GM12878 (cell line): ENCODE results near the gene HSPB6. TPM values are rescaled to one million over a fixed set of nuclear protein-coding genes. Genes with fewer than 3 reads are reported as not detected.

ENCODE experiments used
- CBX5 ChIP-seq: sonication (generic); IDR thresholded peaks from 2 replicates; pipeline ENCODE4 v1.6.1; 2016; ENCODE audit warnings: low read depth, moderate library complexity, mild to moderate bottlenecking, inconsistent platforms
- CEBPZ ChIP-seq: fragments of 150-350 bp; IDR thresholded peaks from 2 replicates; pipeline ENCODE4 v1.6.1; 2016; ENCODE audit warnings: low read depth, low read length
- CHD2 ChIP-seq: IDR thresholded peaks from 2 replicates; pipeline ENCODE4 v1.6.1; 2011; ENCODE audit warnings: low read depth, low read length, improper control_type of control experiment, borderline replicate concordance
- EP300 ChIP-seq, 2 experiments: fragments of 150-350 bp in 1 of 2; IDR thresholded peaks; 2 replicates each; pipeline ENCODE4 v1.6.1; 2011 to 2012; ENCODE audit warnings: low read depth in 2 of 2, low read length in 2 of 2, borderline replicate concordance in 1 of 2, improper control_type of control experiment in 1 of 2, inconsistent platforms in 1 of 2; ENCODE audit not compliant: control insufficient read depth in 1 of 2
- HDAC6 ChIP-seq: fragments of 200-600 bp; sonication (generic); IDR thresholded peaks from one replicate; pipeline ENCODE4 v1.8.0; 2017; ENCODE audit warnings: antibody characterized with exemption; ENCODE audit not compliant: unreplicated experiment
- IRF5 ChIP-seq: fragments of 450-650 bp; IDR thresholded peaks from 2 replicates; pipeline ENCODE4 v1.6.1; 2017; ENCODE audit warnings: borderline replicate concordance
- JUND ChIP-seq: IDR thresholded peaks from 2 replicates; pipeline ENCODE4 v1.6.1; 2012; ENCODE audit warnings: low read depth, mild to moderate bottlenecking, low read length, improper control_type of control experiment, moderate library complexity
- MTA2 ChIP-seq: fragments of 450-650 bp; IDR thresholded peaks from 2 replicates; pipeline ENCODE4 v1.6.1; 2016; ENCODE audit warnings: low read depth, mild to moderate bottlenecking, moderate library complexity
- NFYA ChIP-seq: IDR thresholded peaks from 2 replicates; pipeline ENCODE4 v1.6.1; 2011; ENCODE audit warnings: low read depth, mild to moderate bottlenecking, low read length, improper control_type of control experiment, borderline replicate concordance
- PBX3 ChIP-seq: IDR thresholded peaks from 2 replicates; pipeline ENCODE4 v1.6.1; 2011; ENCODE audit warnings: mild to moderate bottlenecking, low read depth, low read length, moderate library complexity; ENCODE audit not compliant: insufficient replicate concordance
- POLR2AphosphoS5 ChIP-seq: IDR thresholded peaks from 2 replicates; pipeline ENCODE4 v1.6.1; 2011; ENCODE audit warnings: mild to moderate bottlenecking, low read length, inconsistent platforms
- SMAD5 ChIP-seq: IDR thresholded peaks from 2 replicates; pipeline ENCODE4 v1.6.1; 2016; ENCODE audit warnings: antibody characterized with exemption, low read depth
- TCF7 ChIP-seq: IDR thresholded peaks from 2 replicates; pipeline ENCODE4 v1.6.1; 2014; ENCODE audit warnings: antibody characterized with exemption, borderline replicate concordance
- ZBTB11 ChIP-seq: fragments of 450-650 bp; formaldehyde crosslinking; IDR thresholded peaks from 2 replicates; pipeline ENCODE4 v1.5.0; 2022; ENCODE audit warnings: mild to moderate bottlenecking, missing genetic modification characterization
- ZBTB4 ChIP-seq: fragments of 450-650 bp; formaldehyde crosslinking; IDR thresholded peaks from 2 replicates; pipeline ENCODE4 v1.4.0; 2022; ENCODE audit warnings: mild to moderate bottlenecking, moderate library complexity
- ZNF217 ChIP-seq: fragments of 450-650 bp; IDR thresholded peaks from 2 replicates; pipeline ENCODE4 v1.6.1; 2017; ENCODE audit warnings: antibody characterized with exemption, mild to moderate bottlenecking
- polyA plus RNA-seq, 11 experiments: library from polyadenylated mRNA; depleted of rRNA in 4 of 11; unstranded in 6 of 11; stranded (reverse) in 5 of 11; fragments of >200 nt; fragmentation: Nextera tagmentation in 4 of 11; fragmentation: Illumina TruSeq in 1 of 11; extraction: Ambion mirVana in 4 of 11; extraction: Trizol in 1 of 11; gene quantifications; 1 replicate in 1 of 11; 2 replicates in 10 of 11; pipeline versions ENCODE4 v1.2.1 to v1.2.3, GENCODE V29; 2011 to 2016; ENCODE audit warnings: inconsistent platforms in 2 of 11, missing spikeins in 2 of 11, low read depth in 1 of 11
- total RNA-seq, 4 experiments: library from RNA; depleted of rRNA in 3 of 4; stranded (reverse); fragments of >200 nt in 3 of 4; fragmentation: Illumina TruSeq in 1 of 4; extraction: Trizol in 1 of 4; gene quantifications; 2 replicates each; pipeline versions ENCODE4 v1.2.1 to v1.2.3, GENCODE V29; 2013 to 2021

Gene HSPB6
- total and polyA plus RNA-seq, 10 of the 15 experiments (the other 5 are each of a cell fraction or from before 2014, with no cell fraction given) = 0.09 to 1.6 (median 0.36) TPM; not detected in 4

- TF ChIP-seq ZBTB4 (CRISPR knock-in tag) (no peak), CHD2 (0 out of 2 replicates have a peak, but pooled peaks have one; percentile 1), ZNF217 (no peak), SMAD5 (no peak), MTA2 (no peak), IRF5 (no peak), PBX3 (no peak), ZBTB11 (no peak), POLR2AphosphoS5 (no peak), HDAC6 (no peak), NFYA (no peak), EP300 (IDR thresholded peaks at IDR 0.05; ENCODE audit: borderline replicate concordance in 1 of 2, control insufficient read depth in 1 of 2, low read depth in 2 of 2, low read length in 2 of 2) (no peak), TCF7 (no peak), JUND (no peak), CBX5 (no peak), CEBPZ (no peak)
These were observed 39.0 kb downstream of the HSPB6 start, which contains the start of gene KMT2B (continued) for GRCh38 chr19:35717665-35718344.
